Activated T-helper 1 cell treated with anti-CD3 and anti-CD28 coated beads, Interleukin-2, amount 50 U/mL, for 16 hours (primary cell): ENCODE measurements around the gene SYF2.

Experiments used
- DNase-seq, 2 donors: peaks; one replicate each; pipeline ENCODE4 v3.0.0-alpha.2; 2020; ENCODE audit warnings: low read depth in 1 of 2, low spot score in 1 of 2

The SYF2 gene

DNA sequence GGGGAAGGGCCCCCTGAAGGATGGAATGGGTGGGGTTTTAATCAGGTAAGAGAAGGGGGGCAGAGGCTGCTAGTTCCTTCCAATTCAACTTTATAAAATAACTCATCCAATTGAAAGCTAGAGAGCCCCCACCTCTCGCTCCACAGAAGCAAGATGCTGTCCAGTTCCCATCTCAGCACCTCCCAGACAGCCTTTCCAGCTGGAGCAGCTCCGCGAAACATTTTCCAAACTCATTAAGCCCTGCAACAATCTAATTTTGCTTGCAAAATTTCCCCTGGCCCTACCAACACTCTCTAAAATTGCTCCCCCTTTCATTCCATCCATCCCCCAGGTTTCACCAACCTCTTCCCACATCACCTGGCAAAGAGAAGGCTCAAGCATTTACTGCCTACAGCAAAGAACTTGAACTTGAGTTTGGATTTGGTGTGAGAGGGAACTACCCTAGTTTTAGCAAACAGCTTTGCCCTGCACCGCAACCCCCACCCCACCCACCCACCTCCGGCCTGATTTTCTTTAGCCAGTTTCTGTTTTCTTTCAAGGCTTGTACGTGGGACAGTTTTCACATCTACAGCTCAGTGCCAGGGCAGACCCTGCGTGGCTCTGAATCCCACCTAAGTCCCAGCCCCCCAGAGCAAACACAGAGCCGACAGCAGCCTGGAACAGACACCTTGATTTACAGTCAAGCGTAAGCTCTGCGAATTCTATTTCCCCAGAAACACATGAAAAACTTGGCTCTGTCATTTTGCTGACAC, 46.7 kb downstream of the SYF2 start:
- DNase-seq, result no peak

DNA sequence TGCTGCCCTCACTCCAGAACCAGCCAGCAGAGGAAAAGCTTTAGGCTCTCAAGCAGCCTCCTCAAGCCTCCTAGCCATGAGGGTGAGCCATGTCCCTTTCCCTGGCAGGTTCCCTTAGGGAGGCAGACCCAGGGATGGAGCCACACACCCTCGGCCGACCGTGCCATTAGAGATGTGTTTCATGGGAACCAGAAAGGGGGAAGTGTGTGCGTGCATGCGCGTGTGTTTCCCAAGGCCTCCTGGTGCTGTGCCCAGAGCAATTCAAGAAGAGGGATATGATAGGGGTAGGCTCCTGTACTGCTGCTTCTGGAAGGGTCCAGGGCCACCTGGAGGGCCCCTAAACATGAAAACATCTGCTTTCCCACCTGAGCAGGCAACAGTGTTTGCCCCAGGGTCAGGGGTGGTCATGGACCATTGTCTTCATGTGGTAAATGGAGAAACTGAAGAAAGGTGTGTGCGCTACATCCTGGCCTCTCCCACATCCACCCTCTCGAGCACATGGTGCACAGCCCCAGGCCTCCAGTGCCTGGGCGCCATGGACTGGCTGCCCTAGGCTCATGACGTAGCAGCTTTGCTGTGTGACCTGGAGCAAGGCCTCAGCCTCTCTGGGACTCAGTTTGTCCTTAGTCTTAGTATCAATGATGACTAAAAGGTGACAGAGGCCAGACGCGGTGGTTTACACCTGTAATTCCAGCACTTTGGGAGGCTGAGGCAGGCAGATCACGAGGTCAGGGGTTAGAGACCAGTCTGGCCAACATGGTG, 48.1 kb downstream of the SYF2 start:
- DNase-seq, result no peak

DNA sequence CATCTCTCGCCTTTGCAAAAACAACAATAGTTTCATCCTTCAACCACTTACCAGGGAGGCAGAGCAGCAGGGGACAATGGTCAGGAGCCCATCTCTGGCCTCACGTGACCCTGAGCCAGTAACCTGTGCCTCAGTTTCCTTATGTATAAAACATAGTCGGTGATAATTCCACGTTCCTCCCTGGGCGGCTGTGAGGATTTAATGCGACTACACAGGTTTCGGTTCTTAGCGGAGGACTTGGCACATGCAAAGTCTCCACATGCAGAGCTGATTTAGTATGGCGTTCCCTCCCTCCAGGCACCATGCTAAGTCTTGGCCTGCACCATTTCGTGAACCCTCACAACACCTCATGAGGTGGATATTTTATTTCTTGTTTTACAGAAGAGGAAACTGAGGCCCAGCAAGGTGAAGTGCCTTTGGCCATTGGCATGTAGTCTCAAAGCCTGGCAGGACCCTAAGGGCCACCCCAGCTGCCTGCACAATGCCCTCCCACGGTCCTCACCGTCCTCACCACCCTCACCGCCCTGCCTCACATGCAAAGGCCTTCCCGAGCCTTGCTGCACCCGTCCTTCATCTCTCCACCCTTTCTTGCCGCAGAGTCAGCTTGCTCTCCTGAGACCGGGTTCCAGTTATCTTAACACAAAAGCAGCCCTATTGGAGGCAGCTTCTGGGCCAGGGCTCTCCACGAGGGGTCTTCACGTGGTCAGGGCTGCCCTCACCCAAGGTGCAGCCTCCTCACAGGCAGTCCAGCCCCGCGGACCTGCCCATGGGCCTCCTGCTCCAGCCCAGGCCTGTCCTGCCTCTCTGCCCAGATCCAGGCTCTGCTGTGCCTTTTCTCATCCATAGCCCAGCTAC, 48.9 kb downstream of the SYF2 start:
- no peak for DNase-seq

DNA sequence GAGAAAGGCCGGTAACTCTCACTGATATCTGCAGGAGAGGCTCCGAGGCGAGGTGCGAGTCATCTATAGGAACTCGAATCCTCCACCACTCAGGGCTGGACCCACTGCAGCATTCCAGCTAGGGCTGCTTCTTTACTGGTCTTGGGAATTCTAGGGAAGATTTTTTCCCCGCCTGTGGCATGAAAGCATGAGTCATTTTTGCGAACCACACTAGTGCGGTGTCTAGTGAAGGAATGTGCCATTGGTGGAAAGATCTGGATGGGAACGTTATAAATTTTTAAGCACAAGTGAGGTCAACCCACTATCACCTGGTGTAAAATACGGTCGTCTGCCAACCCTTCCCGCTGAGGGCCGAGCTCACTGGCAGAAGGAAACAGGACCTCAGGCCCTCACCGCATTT, 49.7 kb downstream of the SYF2 start:
- no peak for DNase-seq

DNA sequence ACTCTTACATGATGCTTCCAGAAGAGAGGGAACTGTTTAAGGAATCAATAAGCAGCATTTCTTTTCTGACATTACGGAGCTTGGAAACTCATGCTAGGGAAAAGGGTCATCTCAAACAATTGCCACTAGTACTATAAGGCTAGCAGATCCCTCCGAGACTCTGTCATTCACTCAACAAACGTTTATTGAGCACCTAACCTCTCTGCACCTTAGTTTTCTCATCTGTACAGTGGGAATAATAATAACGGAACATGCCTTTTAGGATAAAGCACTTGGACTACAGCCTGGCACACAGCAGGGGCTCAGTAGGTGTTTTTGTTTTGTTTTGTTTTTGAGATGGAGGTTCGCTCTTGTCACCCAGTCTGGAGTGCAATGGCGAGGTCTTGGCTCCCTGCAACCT, 51.3 kb downstream of the SYF2 start:
- no peak for DNase-seq

DNA sequence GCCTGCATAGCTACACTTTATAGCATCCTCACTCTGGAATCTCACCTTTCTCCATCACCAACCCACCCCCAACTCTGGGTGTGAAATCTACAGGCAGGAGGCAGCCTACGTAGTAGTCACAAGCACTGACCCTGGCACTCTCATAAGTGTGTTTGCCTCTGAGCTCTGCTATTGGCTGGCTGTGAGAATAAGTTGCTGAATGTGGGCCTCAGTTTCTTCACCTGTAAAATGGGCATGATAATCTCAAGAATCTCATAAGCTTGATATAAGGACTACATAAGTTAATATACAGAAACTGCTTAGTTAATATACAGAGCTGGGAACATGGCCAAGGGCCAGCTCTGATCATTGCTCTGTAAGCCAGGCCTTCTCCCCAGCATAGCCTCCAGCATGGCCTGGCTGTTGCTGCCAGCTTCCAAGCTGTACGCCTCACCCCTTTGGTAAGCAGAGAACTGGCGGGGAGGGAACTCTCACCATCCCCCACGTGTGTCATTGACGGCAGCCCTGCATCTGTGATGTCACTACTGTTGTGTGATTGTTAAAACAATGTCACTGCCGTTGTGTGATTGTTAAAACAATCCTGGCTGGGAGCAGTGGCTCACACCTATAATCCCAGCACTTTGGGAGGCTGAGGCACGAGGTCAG, 53.3 kb downstream of the SYF2 start:
- no peak for DNase-seq

DNA sequence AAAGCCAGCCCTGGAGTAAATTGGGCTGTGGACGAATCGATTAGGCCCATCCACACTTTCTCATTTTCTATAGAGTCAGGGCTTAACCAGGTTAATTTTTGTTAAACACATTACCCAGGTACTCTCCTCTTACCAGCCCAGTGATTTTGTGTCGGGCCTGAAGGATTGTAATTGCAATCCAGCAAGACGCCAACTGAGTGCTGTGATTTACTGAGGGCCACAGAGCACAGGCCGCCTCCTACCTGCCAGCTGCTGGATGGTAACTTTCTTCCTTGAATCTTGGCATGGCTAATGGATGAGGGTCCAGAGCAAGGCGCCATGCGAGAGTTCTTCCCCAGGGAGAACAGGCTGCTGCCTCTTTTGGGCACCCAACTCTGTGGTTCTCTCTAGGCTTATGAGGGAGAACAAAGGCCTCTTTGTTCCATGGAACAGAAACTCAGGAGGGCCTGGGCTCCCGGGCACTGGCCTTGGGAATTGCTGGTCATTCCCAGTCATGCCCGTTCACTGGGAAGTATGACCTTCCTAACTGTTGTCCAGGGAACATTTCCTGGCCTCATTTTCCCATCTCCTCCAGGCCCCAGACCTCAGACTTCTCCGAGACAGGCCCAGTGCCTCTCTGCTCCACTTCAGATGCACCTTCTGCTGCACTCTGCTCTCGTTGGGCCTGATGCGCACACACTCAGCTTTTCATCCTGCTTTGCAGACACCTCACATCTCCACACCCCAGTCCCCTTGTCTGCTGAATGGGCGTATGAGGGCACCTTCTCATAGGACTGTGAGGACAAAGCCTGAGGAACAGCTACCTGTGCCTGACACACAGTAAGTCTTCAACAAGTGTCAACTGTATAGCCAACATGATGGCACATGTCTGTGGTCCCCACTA, 57.3 kb downstream of the SYF2 start:
- no peak for DNase-seq

DNA sequence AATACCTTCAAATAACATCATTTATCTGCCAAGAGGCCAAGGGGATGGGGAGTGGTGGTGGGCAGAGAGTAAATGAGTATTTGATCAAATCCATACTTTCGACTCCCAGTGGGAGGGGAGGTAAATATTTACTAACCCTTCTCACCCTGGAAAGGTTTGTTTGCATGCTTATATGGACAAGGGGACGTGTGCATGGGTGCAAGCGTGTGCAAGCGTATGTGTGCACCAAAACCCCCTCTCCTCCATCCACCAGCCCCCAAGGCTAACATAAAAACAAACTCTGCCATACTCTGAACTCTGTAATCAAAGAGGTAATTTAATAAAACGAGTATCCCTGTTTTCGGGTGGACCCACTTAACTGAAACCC, 58.0 kb downstream of the SYF2 start:
- no peak for DNase-seq

DNA sequence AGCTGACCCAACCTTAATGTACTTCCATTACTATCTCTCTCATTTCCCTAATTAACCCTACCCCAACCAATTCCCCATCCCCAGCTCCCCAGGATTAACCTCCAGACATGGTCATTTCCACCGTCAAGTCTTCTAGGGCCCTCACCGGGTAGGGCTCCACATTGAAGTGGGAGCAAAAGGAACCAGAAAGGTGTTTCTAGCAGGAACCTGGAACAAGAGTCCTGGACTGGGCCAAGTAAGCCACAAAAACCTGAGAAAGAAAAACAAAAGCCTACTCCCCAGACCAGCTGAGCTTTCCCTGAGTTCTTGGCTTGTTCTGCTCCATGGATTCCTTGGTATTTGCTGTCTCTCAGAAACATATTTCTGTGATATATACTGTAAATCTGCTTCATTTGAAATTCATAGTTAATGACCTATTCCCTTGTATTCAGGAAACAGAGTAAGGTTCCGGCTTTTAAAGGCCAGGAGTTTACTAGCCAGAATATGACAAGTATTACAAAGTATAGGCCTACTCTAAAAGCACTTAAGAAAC, 58.4 kb downstream of the SYF2 start:
- DNase-seq, result no peak
